GM10266 (cell line): ENCODE results near the gene ZNF664.

Experiments
- DNase-seq: peaks from one replicate; pipeline ENCODE4 v3.0.0; 2012; ENCODE audit errors: extremely low spot score
- TF ChIP-seq, protein P1 (sequence below): IDR thresholded peaks from 2 replicates; pipeline ENCODE4 v1.5.1; 2012; ENCODE audit warnings: mild to moderate bottlenecking, low read depth; ENCODE audit not compliant: control insufficient read depth, insufficient read depth; ENCODE audit errors: missing control alignments

Gene ZNF664

DNA sequence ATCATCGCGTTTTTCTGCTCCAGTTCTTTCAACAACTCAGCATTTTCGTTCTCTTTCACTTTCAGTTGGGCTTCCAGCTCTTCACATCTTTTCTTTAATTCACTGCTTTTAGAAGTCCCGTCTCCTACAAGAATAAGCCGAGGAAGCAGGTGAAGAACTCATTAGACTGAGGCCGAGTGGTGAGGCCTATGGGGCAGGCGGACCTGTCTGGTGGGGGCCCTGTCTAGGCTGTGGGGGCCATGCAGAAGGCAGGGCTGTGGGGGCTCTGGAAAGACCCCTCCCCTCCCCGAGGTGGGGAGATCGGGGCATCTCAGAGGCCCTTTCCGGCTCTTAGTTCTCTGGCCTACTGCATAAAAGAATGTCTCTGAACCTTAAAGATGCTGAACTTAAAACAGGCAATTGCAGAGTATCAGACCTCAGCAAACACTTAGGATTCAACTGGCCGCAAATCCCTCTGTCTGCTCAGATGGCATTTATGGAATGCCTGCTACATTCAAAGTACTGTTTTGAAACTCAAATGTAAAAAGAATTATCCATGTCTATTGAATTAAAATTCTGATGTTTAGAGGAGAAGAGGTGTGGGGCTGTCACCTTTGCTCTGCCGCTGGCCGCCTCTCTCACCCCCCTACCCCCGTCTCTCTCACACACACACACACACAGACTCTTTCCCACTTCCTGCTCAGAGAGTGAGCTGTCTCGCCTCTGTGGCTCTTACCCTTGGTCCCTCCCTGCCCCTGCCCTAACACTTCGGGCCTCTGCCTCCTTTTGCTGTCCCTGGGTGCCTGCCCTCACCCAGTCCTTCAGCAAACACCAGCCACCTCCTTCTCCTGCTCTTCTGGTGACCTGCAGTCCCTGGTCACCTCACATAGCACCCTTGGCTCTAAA is 35.1 kb upstream of the ZNF664 start:
- peak; percentile 58 for DNase-seq
- TF ChIP-seq, protein P1, sequence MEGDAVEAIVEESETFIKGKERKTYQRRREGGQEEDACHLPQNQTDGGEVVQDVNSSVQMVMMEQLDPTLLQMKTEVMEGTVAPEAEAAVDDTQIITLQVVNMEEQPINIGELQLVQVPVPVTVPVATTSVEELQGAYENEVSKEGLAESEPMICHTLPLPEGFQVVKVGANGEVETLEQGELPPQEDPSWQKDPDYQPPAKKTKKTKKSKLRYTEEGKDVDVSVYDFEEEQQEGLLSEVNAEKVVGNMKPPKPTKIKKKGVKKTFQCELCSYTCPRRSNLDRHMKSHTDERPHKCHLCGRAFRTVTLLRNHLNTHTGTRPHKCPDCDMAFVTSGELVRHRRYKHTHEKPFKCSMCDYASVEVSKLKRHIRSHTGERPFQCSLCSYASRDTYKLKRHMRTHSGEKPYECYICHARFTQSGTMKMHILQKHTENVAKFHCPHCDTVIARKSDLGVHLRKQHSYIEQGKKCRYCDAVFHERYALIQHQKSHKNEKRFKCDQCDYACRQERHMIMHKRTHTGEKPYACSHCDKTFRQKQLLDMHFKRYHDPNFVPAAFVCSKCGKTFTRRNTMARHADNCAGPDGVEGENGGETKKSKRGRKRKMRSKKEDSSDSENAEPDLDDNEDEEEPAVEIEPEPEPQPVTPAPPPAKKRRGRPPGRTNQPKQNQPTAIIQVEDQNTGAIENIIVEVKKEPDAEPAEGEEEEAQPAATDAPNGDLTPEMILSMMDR, result no peak

DNA sequence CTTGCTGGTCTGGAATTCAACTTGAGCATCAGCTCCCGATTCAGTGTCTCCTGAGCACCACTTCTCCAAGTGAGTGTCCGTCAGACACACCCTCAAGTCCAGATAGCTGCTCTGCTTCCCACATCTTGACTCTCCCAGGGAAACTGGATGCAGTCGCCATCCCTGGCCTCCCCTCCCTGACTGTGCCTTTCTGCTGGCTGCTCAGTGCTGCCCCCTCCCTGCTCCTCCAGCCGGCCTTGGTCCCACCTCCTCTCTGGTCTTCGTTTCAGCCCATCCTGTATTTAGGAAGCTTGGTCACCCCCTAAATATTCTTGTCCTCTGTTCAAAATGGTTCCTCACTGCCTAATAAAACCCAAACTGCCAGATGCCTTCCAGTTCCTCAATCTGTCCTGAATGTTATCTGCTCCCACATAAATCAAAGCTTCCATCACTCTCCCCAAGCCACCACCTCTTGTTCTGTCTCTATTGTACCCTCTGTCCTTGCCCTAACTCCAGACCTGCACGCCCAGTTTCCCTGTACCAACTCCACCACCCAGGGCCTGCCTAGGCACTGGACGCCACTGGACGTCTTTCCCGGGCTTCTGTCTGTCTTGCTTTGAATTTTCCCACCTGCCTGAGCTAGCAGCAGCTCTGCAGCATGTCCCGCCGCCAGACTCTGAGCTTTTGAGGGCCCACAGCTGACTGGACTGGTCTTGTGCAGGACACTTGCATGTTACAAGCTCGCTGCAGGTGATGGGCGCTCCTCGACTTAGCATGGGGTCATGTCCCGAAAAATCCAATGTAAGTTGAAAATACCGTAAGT is 34.1 kb upstream of the ZNF664 start:
- no peak for DNase-seq

DNA sequence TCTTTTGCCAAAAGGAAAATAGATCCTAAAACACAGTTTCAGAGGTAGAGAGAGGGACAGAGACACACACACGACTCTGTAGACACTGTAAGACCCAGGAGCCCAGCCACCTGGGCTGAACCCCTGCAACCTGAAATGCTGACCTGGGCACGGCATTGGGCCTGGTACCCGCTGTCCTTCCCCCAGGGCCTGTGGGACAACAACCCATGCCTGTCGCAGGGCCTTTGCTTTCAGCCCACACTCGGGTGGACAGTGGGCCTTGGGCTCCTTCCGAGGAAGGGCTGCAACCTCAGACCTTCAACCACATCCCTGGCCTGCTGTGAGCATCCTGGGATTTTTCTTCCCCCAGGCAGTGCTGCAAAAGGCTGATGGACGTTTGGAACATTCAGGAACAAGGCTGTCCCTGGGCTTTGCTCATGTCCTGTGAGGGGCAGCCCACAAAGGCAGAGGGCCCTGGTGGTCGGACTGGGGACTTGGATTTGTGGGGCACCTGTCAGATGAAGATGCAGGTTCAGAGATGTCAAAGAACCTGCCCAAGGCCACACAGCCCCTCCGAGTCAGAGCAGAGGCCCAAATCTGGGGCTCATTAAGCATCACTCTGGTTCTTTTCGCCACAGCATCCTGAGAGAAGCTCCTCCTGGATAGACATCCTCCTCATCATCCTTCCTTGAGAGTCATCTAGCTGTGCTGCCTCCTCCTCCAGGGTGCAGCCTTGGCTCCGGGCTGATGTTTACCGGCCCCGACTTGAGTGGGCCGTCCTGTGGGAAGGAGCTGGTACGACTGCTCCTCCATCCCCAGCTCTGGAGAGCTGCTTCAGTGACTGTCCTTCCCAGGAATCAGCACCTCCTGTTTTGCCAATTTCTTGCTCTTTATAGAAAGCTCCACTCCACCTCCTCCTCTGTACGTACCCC is 33.0 kb upstream of the ZNF664 start:
- DNase-seq, result no peak

More for the DNA sequence above, 34.1 kb upstream of the ZNF664 start:
- TF ChIP-seq, protein P1, result peak; percentile 20

DNA sequence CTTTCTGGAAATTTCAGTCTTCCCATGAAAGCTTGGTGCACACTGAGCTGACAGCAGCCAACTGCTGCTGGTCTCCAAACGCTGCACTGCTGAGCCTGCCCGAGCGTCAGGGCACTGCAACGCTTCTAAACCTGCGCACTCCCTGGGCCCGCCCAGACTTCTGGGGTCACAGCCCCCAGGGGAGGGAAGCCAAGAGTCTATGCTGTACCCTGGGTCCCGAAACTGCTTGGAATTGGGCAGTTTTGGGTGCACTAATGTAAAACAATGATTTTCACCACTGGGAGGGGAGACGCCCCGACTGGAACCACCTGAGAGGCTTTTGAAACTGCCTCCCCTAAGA is 32.4 kb upstream of the ZNF664 start:
- TF ChIP-seq, protein P1, result no peak
- no peak for DNase-seq

More for the DNA sequence above, 33.0 kb upstream of the ZNF664 start:
- TF ChIP-seq, protein P1, result no peak

DNA sequence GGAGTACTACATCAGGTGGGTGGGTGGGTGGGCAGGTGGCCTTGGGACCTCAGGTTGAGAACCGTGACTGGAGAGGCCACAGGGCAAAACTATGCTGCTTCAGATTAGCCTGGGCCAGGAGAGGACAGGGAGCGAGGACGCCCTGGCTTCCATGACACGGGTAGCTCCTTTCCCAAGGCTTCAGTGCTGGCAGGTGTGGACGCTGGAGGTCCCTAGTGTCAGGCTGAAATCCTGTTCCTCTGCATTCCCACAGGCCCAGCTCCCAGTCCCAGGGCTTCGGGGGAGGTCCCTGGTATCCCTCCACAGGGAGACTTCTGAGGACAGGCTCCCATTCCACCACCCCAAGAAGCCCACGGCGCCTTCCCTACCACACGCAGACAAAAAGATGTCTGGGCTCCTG is 32.0 kb upstream of the ZNF664 start:
- no peak for DNase-seq
- TF ChIP-seq, protein P1, result no peak

DNA sequence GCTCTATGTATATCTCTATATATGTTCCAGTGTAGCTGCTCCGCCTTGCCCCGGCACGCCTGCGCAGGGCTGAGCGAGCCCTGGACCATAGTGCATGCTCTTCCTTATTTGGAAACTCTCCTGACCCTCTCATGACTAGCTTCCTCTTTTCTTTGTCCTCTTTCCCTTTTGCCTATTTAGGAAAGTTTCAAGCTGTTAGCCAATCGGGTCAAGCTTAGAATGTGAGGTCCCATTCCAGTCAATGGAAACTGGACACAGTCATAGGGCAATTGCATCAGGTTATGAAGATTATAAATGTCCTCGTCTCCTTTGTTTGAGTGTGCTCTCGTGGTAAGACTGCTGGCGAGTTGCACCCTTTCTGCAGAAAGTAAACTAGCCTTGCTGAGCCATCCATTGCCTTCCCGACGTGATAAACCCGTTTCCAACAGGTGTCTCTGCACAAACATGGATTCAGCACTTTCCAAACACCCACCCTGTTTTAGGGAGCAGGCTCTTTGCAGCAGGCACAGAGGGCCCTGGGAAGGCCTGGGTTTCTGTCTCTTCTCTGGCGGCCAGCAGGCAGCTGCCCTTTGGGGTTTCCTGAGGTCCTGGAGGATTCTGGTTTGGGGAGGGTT is 31.3 kb upstream of the ZNF664 start:
- DNase-seq, result no peak
- TF ChIP-seq, protein P1, result no peak
